GM21447 (cell line): ENCODE data around the gene KRT8.
"Not testable (repeated sequence)": the region's sequence is repeated elsewhere in the genome, so short reads cannot be mapped to it uniquely, and the experiment has no call there.

ENCODE experiments used
- ATAC-seq: cut with Tn5 transposase; IDR thresholded peaks from one replicate; pipeline ENCODE4 v1.9.1; 2021; ENCODE audit not compliant: unreplicated experiment

KRT8 gene

DNA sequence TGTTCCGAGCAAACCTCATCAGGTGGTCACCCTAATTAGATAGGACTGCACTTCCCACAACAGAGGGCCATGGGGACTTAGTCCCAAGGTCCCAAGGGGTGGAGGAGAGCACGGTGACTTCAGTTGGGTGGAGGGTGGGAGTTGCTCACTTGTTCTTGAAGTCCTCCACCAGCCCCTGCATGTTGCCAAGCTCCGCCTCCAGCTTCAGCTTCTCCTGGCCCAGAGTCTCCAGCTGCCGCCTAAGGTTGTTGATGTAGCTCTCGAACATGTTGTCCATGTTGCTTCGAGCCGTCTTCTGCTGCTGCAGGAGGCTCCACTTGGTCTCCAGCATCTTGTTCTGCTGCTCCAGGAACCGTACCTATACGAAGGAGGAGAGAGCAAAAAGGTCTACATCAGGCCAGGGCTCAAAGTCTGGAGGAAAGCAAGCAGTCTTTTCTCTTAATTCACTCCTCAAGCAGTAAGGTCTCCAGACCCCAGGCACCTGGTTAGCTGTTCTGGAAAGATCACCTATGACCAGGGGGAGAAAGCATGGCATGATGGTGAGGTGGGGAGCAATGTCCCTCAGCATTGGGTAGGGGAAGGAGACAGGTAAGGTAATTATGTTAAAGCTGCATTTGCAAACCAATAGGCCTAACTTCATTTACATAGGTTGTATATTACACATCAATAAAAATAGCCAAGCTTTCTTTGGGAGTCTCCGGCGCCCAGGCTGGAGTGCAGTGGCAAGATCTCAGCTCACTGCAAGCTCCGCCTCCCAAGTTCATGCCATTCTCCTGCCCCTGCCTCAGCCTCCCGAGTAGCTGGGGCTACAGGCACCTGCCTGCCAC, 2.9 kb downstream of the KRT8 start:
- ATAC-seq: no peak

DNA sequence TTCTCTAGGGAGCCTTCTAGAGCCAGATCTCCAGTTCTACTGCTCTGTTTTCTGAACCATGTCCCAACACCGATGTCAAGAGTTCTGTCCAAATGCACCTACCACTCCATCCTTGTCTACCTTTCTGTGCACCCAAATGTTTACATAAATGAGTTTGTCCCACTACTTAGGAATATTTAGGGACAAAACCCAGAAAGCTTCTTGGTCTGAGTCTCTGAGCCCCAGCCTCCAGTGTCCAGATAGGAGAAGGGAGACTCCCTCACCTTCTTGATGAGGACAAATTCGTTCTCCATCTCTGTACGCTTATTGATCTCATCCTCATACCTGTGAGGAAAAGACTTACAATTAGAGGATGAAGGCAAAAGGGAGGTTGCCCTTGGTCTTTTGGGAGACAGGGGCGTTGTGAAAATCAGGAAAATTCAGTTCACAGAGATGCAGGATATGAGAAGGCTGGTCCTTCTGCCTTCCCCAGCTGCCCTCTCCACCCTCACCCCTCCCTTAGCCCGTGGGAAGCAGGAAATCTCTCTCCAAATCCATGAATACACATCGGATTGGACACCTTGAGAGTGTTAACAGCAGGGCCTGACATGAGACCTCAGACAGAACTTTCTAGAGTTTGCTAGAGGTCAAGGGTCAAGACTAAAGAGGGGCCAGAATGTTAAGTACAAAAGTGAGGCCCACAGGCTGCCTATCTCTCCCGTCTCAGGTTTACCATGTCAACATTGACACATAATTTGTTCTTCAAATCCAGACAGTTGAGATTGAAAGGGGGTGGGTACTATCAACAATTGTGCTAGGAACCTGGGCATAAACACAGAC, 3.8 kb downstream of the KRT8 start:
- ATAC-seq: no peak

DNA sequence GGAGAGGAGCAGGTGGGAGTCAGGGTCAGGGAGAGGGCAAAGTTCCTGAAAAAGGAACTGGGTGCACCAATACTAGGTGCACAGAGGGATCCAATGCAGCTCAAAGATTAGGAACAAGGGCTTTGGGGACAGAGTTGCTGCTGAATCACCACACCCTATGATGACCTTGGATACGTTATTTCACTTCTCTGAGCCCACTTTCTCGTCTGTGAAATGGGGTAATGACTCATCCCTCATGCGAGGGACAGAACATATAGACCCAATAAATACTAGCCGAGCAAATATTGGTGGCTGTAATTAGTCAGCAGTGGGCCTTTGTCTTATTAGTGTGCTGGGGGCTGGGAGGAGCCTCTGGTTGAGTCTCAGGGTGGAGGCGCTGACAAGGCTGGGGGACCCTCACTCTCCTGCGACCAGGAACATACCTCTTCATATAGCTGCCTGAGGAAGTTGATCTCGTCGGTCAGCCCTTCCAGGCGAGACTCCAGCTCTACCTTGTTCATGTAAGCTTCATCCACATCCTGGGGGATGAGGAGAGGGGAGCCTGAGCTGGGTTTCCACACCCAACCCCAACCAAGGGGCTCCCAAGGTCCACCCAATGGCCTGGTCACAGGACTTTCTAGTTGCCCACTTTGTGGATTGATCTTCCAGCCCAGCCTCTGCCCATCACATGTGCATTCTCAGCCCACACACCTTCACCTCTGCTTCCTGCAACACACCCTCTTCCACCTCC, 4.5 kb downstream of the KRT8 start:
- ATAC-seq: no peak

DNA sequence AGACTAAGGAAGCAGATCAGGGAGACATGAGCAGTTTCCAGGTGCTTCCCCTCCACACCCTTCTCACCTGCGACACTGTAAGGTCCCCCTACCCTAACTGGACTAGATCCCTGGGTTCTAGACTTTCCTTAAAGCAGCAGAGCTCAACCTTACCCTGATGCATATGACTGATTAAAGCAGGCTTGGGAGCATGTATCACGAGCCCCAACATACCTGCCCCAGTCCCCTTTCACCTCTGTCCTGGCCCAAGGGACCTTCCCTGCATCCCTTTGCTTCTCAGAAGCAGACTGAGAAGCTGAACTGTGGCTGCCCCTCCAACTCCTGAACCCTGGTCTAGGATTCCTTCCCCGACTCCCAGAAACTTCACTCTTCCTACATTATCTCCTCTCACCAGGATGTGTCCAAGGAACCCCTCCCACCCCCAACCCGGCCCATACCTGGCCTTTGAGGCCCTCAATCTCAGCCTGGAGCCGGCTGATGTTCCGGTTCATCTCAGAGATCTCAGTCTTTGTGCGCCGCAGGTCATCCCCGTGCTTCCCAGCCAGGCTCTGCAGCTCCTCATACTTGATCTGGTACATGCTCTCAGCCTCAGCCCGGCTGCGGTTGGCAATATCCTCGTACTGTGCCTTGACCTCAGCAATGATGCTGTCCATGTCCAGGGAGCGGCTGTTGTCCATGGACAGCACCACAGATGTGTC, 5.4 kb downstream of the KRT8 start:
- ATAC-seq: no peak

DNA sequence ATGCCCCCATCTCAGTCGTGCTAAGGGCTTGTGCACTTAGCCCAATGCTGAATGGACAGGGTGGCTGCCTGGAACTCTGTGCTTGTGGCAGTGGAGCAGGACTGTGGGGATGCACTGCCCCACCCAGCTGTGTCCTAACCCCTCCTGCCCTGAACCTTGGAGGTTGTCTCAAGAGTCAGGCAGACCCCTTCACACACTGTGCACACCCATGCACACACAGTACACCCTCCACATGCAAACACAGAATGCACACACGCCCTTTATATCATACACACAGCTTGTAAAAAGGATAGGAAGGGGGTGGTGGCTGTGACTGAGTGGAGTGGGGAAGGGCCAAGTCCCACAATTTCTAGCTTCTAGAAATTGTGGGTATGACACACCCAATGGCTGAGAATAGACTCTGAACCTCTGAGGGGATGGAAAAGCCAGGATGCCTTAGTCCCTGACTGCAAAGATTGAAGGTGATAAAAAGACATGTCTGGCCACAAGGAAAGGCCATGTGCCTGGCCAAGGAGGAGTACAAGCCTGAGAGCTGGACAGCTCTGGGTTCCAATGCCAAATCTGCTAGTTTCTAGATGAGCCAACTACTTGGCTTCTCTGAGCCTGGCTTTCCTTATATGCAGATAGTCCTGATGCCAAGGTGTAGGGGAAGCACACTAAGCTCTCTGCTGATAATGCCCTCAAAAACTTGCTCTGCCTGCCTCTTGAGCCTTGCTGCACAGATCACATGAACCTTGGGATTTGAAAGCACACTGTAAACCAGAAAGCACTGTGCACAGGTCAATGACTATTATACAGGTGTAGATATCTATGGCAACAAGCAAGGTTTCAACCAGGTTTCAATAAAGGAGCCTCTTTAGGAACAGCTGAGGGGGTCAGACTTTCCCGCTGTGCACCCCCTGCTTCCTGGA, 8.4 kb downstream of the KRT8 start:
- no peak for ATAC-seq

DNA sequence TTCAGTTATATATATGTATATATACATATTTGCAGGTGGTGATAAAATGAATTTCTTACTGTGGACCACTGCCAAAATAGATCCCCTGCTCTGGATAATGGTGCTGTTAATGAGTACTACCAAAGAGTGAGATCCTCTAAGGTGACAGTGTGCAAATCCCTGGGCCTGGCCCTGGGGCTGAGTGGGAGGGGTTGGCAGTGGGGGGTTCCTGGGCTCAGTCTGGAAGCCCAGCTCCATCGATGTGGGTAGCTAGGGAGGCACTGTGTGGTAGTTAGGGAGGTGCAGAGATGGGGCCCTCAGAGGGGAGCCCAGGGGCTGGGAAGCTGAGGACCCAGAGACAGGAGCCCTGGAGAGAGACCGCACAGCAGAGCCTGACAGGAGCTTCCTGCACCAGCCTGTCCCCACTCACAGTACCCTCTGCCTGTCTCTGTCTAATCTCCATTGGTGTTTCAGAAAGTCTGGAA, 9.1 kb downstream of the KRT8 start:
- ATAC-seq: no peak

DNA sequence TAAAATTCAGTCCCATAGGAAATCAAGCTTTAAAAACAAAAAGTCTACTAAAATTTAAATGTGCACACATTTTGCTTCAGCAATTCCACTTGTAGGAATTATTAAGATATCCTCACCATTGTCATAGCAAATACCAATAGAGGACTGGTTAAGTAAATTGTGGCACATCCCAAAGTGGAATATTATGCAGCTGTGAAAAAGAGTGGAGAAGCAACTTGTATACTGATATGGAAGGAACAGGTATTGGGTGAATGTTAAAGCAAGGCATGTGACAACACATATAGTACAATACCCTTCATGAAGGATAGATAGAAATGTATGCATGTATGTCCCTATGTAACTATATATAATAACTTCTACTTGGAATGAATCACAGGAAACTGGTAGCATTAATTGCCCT, 11.9 kb downstream of the KRT8 start:
- ATAC-seq: no peak

DNA sequence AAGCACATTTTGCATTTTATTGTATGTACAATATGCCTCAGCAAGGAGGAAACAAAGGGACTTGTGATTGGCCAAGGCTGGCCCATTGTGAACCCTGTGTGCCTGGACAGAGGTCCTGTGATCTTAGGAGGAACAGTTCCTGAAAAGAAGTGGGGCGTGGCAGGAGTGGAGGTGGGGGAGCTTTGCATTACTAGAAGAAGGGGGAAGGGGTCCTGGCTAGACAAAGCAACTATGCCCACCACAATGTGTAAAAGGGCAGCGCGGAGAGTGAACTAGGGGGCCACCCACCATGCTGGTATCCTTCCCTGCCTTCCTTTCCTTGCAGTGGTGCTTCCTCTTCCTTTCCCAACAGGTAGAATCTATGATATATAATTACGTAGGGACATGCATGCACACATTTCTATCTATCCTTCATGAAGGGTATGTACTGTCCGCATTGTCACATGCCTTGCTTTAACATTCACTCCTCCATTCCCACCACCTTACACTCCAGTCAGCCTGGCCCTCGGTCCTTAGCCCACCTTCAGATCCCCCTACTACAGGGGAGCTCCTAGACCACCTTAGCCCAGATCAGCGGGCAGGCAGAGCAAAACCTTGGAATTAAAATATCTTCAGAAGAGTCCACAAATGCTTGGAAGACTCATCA, 12.5 kb downstream of the KRT8 start:
- no peak for ATAC-seq

DNA sequence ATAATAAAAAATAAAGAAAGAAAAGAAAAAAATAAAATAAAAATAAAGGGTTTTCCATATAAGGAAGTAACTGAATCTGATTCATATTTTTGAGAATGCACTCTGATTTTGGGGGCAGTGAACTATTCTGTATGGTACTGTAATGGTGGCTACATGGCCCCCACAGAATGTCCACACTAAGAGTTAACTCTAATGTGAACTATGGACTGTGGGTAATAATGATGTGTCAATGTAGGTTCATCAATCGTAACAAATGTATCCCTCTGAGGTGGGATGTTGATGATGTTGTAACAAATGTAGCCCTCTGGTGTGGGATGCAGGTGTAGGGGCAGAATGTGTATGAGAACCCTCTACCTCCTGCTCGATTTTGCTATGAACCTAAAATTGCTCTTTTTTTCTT, 13.8 kb downstream of the KRT8 start:
- ATAC-seq: no peak

DNA sequence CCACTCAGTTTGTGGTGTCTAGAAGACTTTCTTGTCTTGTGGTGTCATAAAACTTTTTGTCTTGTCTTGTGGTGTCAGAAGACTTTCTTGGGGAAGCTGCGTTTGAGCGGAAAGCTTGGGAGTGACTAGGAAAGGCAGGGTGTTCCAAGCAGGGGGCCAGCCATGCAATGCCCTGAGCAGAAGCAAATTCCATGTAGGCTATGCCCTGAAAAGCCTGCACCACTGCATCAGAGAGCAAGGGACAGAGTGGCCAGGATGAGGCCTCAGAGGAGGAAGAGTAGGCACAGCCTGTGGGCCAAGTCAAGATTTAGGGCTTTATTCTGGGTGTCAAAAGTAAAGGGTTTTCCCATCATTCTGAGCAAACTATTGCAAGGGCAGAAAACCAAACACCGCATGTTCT, 14.5 kb downstream of the KRT8 start:
- no peak for ATAC-seq

DNA sequence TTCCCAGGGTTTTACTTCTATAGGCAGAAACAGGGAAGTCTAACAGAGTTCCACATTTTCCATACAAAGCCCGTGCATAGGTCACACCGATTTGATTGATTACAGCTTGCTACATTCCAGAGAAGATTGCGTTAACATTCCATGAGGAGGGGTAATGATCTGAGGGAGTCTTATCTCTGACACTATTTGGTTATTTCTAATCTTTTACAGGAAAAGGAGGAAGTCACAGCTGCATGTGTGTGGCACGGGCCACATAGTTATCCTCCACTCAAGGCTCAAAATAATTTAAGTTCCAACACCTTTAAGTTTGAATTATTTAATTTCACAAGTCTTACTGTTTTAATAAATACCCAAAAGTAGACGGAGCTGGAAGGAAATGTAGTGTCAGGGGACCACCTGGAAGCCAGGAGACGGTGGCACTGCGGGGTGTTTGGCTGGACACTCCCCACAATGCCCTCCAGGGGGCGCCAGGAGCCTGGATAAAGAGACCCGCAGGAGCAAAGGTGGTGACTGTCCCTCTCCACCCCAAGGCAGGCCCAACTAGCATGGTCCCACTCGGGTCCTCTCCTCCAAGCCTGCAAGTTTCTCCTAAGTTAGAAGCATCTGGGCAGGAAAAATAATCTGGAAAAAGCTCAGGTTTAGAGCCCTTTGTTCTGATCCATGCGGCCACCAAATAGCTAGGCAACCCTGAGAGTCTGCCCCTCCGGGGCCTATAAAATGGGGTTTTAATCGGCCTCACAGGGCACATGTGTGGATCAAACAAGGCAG, 20.2 kb downstream of the KRT8 start:
- ATAC-seq: no peak

DNA sequence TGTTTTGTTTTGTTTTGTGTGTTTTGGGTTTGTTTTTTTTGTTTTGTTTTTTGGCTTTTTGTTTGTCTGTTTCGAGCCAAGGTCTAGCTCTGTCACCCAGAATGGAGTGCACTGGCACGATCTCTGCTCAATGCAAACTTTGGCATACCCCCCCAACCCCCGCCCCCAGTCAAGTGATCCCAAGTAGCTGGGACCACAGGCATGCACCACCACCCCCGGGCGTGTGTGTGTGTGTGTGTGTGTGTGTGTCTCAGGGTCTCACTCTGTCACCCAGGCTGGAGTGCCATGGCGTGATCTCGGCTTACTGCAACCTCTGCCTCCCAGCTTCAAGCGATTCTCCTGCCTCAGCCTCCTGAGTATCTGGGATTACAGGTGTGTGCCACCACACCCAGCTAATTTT, 24.4 kb downstream of the KRT8 start:
- not testable (repeated sequence) for ATAC-seq

DNA sequence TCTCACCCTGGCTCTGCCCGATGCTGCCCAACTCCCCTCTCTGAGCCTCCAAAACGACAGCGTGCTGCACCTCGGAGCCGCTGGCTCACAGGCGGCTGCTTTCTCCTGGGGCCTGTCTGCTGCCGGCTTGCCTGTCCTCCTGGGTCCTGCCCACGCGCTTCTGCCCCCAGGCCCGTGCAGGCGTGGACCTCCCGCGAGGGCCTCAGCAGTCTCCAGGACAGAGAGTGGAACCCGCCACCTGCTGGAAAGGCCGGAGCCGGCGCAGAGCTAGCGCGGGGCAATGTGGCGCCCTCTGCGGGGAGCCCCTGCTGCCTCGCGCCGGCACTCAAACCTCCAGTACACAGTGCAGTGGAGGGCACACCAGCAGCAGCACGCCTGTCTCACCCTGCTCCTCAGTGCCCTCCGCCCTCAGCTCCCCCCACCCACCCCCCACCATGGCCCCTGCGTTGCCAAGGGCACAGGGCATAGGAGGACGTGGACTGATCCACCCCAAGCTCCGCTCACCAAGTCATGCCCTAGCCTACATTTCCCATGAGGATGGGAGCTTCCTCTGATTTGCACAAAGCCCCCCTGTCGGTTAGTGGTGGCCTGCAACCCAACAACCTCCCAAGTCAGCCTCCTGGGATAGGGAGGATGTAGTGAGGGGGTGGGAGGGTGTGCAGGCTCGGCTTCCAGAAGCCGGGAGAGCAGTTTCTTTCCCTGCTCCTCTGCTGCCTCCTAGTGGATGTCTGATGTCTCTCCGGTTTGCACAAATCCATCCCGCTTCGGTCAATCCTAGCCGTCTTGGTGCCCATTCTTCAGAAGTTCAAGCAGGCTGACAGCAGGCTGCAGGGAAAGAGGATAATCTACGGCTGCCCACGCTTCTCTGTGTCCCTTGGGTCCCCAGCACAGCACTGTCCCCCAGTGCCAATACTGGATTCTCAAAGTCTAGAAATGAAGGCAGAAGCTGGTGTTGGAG, 25.2 kb downstream of the KRT8 start:
- peak; percentile 49 for ATAC-seq

DNA sequence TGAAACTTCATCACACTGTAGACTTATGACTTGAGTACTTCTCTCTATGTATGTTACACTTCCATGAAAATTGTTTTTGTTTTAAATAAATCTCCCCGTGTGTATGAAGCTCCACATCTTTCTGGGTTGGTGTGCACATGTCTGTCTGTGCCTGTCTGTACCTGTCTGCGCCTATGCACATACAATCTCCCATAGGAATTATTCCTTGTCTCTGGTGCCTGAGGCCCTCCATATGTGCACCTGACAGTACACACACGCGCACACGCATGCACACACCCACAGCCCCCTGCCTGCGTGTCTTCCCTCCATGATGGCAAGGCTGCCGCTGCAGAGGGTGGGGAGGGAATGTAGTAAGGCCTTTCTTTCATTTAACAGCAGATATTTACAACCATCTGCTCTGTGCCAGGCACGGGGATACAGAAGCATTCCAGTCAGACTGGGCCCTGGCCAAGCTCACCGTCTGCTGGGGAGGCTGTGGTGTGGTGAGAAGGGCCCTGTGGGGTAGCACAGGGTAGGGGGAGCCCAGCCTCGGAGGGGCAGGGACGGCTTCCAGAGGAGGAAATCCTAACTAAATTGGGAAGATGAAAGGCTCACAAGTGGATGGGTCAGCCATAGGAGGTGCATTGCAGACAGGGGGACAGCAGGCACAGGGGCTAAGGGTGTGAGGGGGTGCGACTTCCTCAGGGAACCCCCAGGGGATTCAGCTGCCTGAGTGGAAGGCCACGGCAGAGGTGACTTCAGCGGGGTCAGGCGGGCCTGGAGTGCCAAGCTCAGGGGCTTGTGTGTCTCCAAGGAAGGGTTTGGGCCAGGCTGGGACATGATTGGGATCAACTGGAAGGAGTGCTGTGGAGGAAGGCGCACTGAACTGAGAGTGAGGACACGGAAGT, 26.1 kb downstream of the KRT8 start:
- no peak for ATAC-seq

DNA sequence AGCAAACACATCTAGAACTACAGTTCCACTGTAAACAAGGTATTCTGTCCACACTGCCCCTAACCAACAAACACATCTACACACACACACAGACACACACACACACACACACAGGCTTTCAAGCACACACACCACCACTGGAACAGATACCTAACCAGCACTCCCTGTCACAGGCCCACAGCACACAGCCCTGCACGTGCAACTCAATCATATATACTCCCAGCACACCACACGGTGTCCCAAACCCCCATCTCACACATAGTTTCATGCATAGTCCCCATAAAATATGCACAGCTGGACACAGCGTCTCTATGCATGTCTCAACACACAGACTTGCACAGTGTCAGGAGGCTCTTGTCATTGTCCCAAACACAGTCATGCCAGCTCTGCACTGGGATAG, 27.6 kb downstream of the KRT8 start:
- no peak for ATAC-seq

DNA sequence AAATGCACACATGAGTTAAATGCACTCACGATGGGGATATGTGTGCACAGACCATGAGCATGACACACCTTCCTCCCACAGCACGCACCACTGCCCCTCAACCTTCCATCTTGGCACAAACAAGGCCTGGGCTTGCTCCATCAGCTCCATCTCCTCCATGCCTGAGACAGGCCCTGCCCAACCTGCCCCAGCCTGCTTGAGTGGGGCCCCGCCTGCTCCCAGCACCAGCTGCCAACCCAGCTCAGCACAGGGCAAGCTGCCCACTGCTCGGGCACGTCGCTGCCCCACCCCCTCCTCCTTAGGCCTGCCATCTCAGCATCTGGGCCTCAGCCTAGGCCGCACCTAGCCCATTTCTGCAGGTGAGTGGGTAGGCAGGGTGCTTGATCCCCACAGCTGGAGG, 28.5 kb downstream of the KRT8 start:
- no peak for ATAC-seq
